T-helper 2 cell treated with Interferon-gamma antibody and Interleukin-4, amounts not matched to agents 5 μg/mL and 100 μg/mL, for 36 hours (primary cell): ENCODE data around the gene FBXO42.

Experiments
- DNase-seq: peaks from one replicate; pipeline ENCODE4 v3.0.0; 2021; ENCODE audit warnings: low spot score
- H3K27ac Mint-ChIP-seq: one replicate; pipeline ENCODE4 v1.8.0; 2021; ENCODE audit warnings: mild to moderate bottlenecking, mixed read lengths
- H3K27me3 Mint-ChIP-seq: one replicate; pipeline ENCODE4 v1.8.0; 2021; ENCODE audit warnings: low read depth, mixed read lengths
- H3K36me3 Mint-ChIP-seq: one replicate; pipeline ENCODE4 v1.8.0; 2021; ENCODE audit warnings: low read depth, mixed read lengths
- H3K4me1 Mint-ChIP-seq: one replicate; pipeline ENCODE4 v1.8.0; 2021; ENCODE audit warnings: low read depth, mixed read lengths
- H3K4me3 Mint-ChIP-seq: one replicate; pipeline ENCODE4 v1.8.0; 2022; ENCODE audit warnings: mild to moderate bottlenecking, moderate library complexity, mixed read lengths
- H3K9me3 Mint-ChIP-seq: one replicate; pipeline ENCODE4 v1.8.0; 2021; ENCODE audit warnings: mixed read lengths

FBXO42 gene

GRCh38 chr1:16242556-16243214 is 109.6 kb downstream of the FBXO42 start:
- DNase-seq = no peak
- peaks cover 8% of the 10 kb centered on the region for H3K4me1 Mint-ChIP-seq
- no peak overlapping the region for H3K27ac Mint-ChIP-seq
- H3K27me3 Mint-ChIP-seq = no peaks in the 10 kb centered on the region
- H3K36me3 Mint-ChIP-seq = peaks cover 8% of the 10 kb centered on the region
- no peaks in the 10 kb centered on the region for H3K9me3 Mint-ChIP-seq
- no peak overlapping the region for H3K4me3 Mint-ChIP-seq

- no peak for DNase-seq
- H3K4me3 Mint-ChIP-seq = no peak overlapping the region
- H3K9me3 Mint-ChIP-seq = no peaks in the 10 kb centered on the region
- H3K27ac Mint-ChIP-seq = no peak overlapping the region
- H3K36me3 Mint-ChIP-seq = no peaks in the 10 kb centered on the region
- no peaks in the 10 kb centered on the region for H3K27me3 Mint-ChIP-seq
- H3K4me1 Mint-ChIP-seq = peaks cover 16% of the 10 kb centered on the region
Observed at GRCh38 chr1:16241221-16241708, 111.0 kb downstream of the FBXO42 start.

- Mint-ChIP-seq H3K36me3 (no peaks in the 10 kb centered on the region), H3K9me3 (no peaks in the 10 kb centered on the region), H3K27ac (no peak overlapping the region), H3K27me3 (no peaks in the 10 kb centered on the region), H3K4me3 (no peak overlapping the region), H3K4me1 (peaks cover 21% of the 10 kb centered on the region)
- no peak for DNase-seq
Observed at GRCh38 chr1:16239972-16240491, 112.2 kb downstream of the FBXO42 start.

- H3K27ac Mint-ChIP-seq = peak overlapping the region; percentile 91
- no peaks in the 10 kb centered on the region for H3K9me3 Mint-ChIP-seq
- no peaks in the 10 kb centered on the region for H3K36me3 Mint-ChIP-seq
- H3K4me3 Mint-ChIP-seq = peak overlapping the region; percentile 85
- no peaks in the 10 kb centered on the region for H3K27me3 Mint-ChIP-seq
- H3K4me1 Mint-ChIP-seq = peaks cover 19% of the 10 kb centered on the region
- no peak for DNase-seq
Observed at GRCh38 chr1:16237343-16237830, 114.9 kb downstream of the FBXO42 start.

- Mint-ChIP-seq H3K36me3 (no peaks in the 10 kb centered on the region), H3K4me1 (peaks cover 19% of the 10 kb centered on the region), H3K4me3 (peak within 1 kb of the TSS; percentile 85), H3K9me3 (no peaks in the 10 kb centered on the region), H3K27ac (peak within 1 kb of the TSS; percentile 91), H3K27me3 (no peaks in the 10 kb centered on the region)
- peak; percentile 97 for DNase-seq
Observed at GRCh38 chr1:16236511-16237342, 115.6 kb downstream of the FBXO42 start, which contains the start of gene CPLANE2. Gene CPLANE2, minus strand, starts transcription at chr1:16237183. Its CDS starts 441 bp downstream, at chr1:16236742.

GRCh38 chr1:16235944-16236510 is 116.3 kb downstream of the FBXO42 start:
- H3K36me3 Mint-ChIP-seq = no peaks in the 10 kb centered on the region
- DNase-seq = peak; percentile 16
- H3K9me3 Mint-ChIP-seq = no peaks in the 10 kb centered on the region
- H3K4me1 Mint-ChIP-seq = peaks cover 19% of the 10 kb centered on the region
- peak overlapping the region; percentile 91 for H3K27ac Mint-ChIP-seq
- no peaks in the 10 kb centered on the region for H3K27me3 Mint-ChIP-seq
- peak overlapping the region; percentile 85 for H3K4me3 Mint-ChIP-seq

GRCh38 chr1:16235347-16235746 is 116.9 kb downstream of the FBXO42 start:
- Mint-ChIP-seq H3K9me3 (no peaks in the 10 kb centered on the region), H3K27ac (no peak overlapping the region), H3K36me3 (no peaks in the 10 kb centered on the region), H3K4me1 (peaks cover 19% of the 10 kb centered on the region), H3K27me3 (no peaks in the 10 kb centered on the region), H3K4me3 (no peak overlapping the region)
- no peak for DNase-seq

GRCh38 chr1:16233431-16233830 is 118.8 kb downstream of the FBXO42 start:
- Mint-ChIP-seq H3K4me3 (no peak overlapping the region), H3K9me3 (no peaks in the 10 kb centered on the region), H3K27ac (no peak overlapping the region), H3K4me1 (peaks cover 16% of the 10 kb centered on the region), H3K27me3 (peaks cover 6% of the 10 kb centered on the region), H3K36me3 (no peaks in the 10 kb centered on the region)
- DNase-seq = no peak

GRCh38 chr1:16232316-16232710 is 120.0 kb downstream of the FBXO42 start:
- no peak for DNase-seq
- Mint-ChIP-seq H3K9me3 (no peaks in the 10 kb centered on the region), H3K4me1 (peaks cover 11% of the 10 kb centered on the region), H3K36me3 (no peaks in the 10 kb centered on the region), H3K4me3 (no peak overlapping the region), H3K27me3 (peaks cover 17% of the 10 kb centered on the region), H3K27ac (no peak overlapping the region)

- DNase-seq = no peak
- Mint-ChIP-seq H3K9me3 (no peaks in the 10 kb centered on the region), H3K36me3 (no peaks in the 10 kb centered on the region), H3K4me3 (no peak overlapping the region), H3K4me1 (peaks cover 9% of the 10 kb centered on the region), H3K27me3 (peaks cover 21% of the 10 kb centered on the region), H3K27ac (no peak overlapping the region)
Observed at GRCh38 chr1:16231331-16232315, 120.7 kb downstream of the FBXO42 start.

- Mint-ChIP-seq H3K27me3 (peaks cover 29% of the 10 kb centered on the region), H3K36me3 (no peaks in the 10 kb centered on the region), H3K4me3 (no peak overlapping the region), H3K27ac (no peak overlapping the region), H3K9me3 (no peaks in the 10 kb centered on the region), H3K4me1 (peaks cover 3% of the 10 kb centered on the region)
- no peak for DNase-seq
Observed at GRCh38 chr1:16230744-16231143, 121.5 kb downstream of the FBXO42 start.

GRCh38 chr1:16229976-16230740 is 122.1 kb downstream of the FBXO42 start:
- Mint-ChIP-seq H3K36me3 (no peaks in the 10 kb centered on the region), H3K4me3 (no peak overlapping the region), H3K27ac (no peak overlapping the region)

More at GRCh38 chr1:16229976-16230740, 122.1 kb downstream of the FBXO42 start:
- Mint-ChIP-seq H3K4me1 (peaks cover 2% of the 10 kb centered on the region), H3K27me3 (peaks cover 31% of the 10 kb centered on the region), H3K9me3 (no peaks in the 10 kb centered on the region)
- DNase-seq = no peak
